Esophagus squamous epithelium (tissue), 5 donors: Measurements from ENCODE around the gene SLC25A34. TPM values are rescaled to one million over a fixed set of nuclear protein-coding genes. Genes with fewer than 3 reads are reported as not detected.

ENCODE experiments used
- DNase-seq: peaks from one replicate; lab custom pipeline; 2025; lab: John Stamatoyannopoulos, UW
- H3K27ac ChIP-seq, 4 donors: fragments of 200-600 bp; sonication (generic); one replicate each; pipeline ENCODE4 v1.5.1; 2016 to 2019; ENCODE audit warnings: mild to moderate bottlenecking in 1 of 4
- H3K27me3 ChIP-seq, 4 donors: fragments of 200-600 bp; sonication (generic); 1 replicate in 3 of 4; 2 replicates in 1 of 4; pipeline versions ENCODE4 v1.5.1 to v1.6.0; 2017 to 2021; ENCODE audit warnings: antibody characterized with exemption in 1 of 4
- H3K36me3 ChIP-seq, 3 donors: fragments of 200-600 bp; sonication (generic); one replicate each; pipeline ENCODE4 v1.5.1; 2016 to 2019
- H3K4me1 ChIP-seq, 3 donors: fragments of 200-600 bp; sonication (generic); one replicate each; pipeline ENCODE4 v1.5.1; 2017 to 2019
- H3K4me3 ChIP-seq, 4 donors: fragments of 200-600 bp; sonication (generic); 1 replicate in 3 of 4; 2 replicates in 1 of 4; pipeline ENCODE4 v1.5.1; 2016 to 2019; ENCODE audit warnings: mild to moderate bottlenecking in 2 of 4, moderate library complexity in 1 of 4
- H3K9me3 ChIP-seq, 3 donors: fragments of 200-600 bp; sonication (generic); one replicate each; pipeline ENCODE4 v1.5.1; 2016 to 2019
- CTCF ChIP-seq, 6 experiments: fragments of 450-650 bp in 4 of 6; fragments of 200-600 bp in 2 of 6; sonication (generic) in 2 of 6; IDR thresholded peaks; one replicate each; pipeline ENCODE4 v1.5.1; 2016 to 2019; ENCODE audit warnings: antibody characterized with exemption in 6 of 6, mild to moderate bottlenecking in 4 of 6, moderate library complexity in 4 of 6
- POLR2A ChIP-seq, 4 donors: fragments of 450-650 bp; IDR thresholded peaks; one replicate each; pipeline ENCODE4 v1.6.1; 2017; ENCODE audit warnings: antibody characterized with exemption in 4 of 4, mild to moderate bottlenecking in 4 of 4, moderate library complexity in 3 of 4
- WGBS, 2 donors: methylation state at CpG; one replicate each; pipeline ENCODE4 v1.1.5; 2018; 5-methylcytosine and 5-hydroxymethylcytosine counted together
- intact Hi-C: fragments of 100-400 bp; cut with DNase I; formaldehyde crosslinking; loops from one replicate; pipeline ENCODE4 v1.15.0; 2022
- total RNA-seq, 4 donors: library from RNA; depleted of rRNA; stranded (reverse); fragments of >200 nt; gene quantifications; one replicate each; pipeline ENCODE4 v1.1.0, GENCODE V29; 2016
- donor health status: DM: yes; HTN: yes; CAD: no.

Gene SLC25A34
- total RNA-seq, 4 donors from 2014 or later = 0.44 to 1.1 (median 0.83) TPM

- Histone ChIP-seq H3K27ac (no peak overlapping the region), H3K4me3 (no peak overlapping the region), H3K4me1 (peaks cover 2 to 28% (median 8%) of the 10 kb centered on the region in 3 donors), H3K36me3 (peaks cover 0 to 82% (median 4%) of the 10 kb centered on the region in 3 donors), H3K9me3 (no peaks in the 10 kb centered on the region), H3K27me3 (no peaks in the 10 kb centered on the region)
- DNase-seq = no peak
- TF ChIP-seq POLR2A (IDR thresholded peaks at IDR 0.05) (no peak), CTCF (IDR thresholded peaks at IDR 0.05) (no peak)
- intact Hi-C loops = no loop called here
- WGBS, 2 donors = 87 to 90% methylated on average over 4 to 7 of the region's 14 CpGs
Measured at GRCh38 chr1:15770313-15770962, 34.4 kb downstream of the SLC25A34 start.

GRCh38 chr1:15771836-15772515, 35.9 kb downstream of the SLC25A34 start:
- 76 to 77% methylated on average over 5 of the region's 6 CpGs for WGBS, 2 donors
- no peaks in the 10 kb centered on the region for H3K27me3 ChIP-seq
- TF ChIP-seq POLR2A (IDR thresholded peaks at IDR 0.05) = no peak
- no peak for TF ChIP-seq CTCF (IDR thresholded peaks at IDR 0.05)
- intact Hi-C loops = no loop called here
- no peaks in the 10 kb centered on the region for H3K9me3 ChIP-seq
- no peak overlapping the region for H3K27ac ChIP-seq
- no peak overlapping the region for H3K4me3 ChIP-seq
- DNase-seq = no peak
- H3K4me1 ChIP-seq = peaks cover 0 to 12% (median 0%) of the 10 kb centered on the region in 3 donors
- H3K36me3 ChIP-seq = peaks cover 1 to 96% (median 4%) of the 10 kb centered on the region in 3 donors

- WGBS, 2 donors = 71 to 78% methylated on average over 1 to 2 of the region's 2 CpGs
- H3K27ac ChIP-seq = no peak overlapping the region
- H3K36me3 ChIP-seq = peaks cover 0 to 97% (median 4%) of the 10 kb centered on the region in 3 donors
- intact Hi-C loops = no loop called here
- TF ChIP-seq POLR2A (IDR thresholded peaks at IDR 0.05) (no peak), CTCF (IDR thresholded peaks at IDR 0.05) (no peak)
- DNase-seq = no peak
- no peak overlapping the region for H3K4me3 ChIP-seq
- no peaks in the 10 kb centered on the region for H3K27me3 ChIP-seq
- no peaks in the 10 kb centered on the region for H3K9me3 ChIP-seq
- peaks cover 0 to 6% (median 0%) of the 10 kb centered on the region in 3 donors for H3K4me1 ChIP-seq
Measured at GRCh38 chr1:15775706-15776105, 39.6 kb downstream of the SLC25A34 start.

- Histone ChIP-seq H3K27me3 (no peaks in the 10 kb centered on the region), H3K4me3 (no peak overlapping the region), H3K4me1 (peaks cover 0 to 12% (median 0%) of the 10 kb centered on the region in 3 donors), H3K9me3 (no peaks in the 10 kb centered on the region), H3K36me3 (peaks cover 0 to 95% (median 4%) of the 10 kb centered on the region in 3 donors), H3K27ac (no peak overlapping the region)
- no peak for TF ChIP-seq CTCF (IDR thresholded peaks at IDR 0.05)
- TF ChIP-seq POLR2A (IDR thresholded peaks at IDR 0.05) = no peak
- DNase-seq = no peak
- 88 to 90% methylated on average over 7 of the region's 7 CpGs for WGBS, 2 donors
- intact Hi-C loops = no loop called here
Measured at GRCh38 chr1:15777909-15778707, 42.0 kb downstream of the SLC25A34 start.
